ENCODE measurements around the gene FADS1. TPM values are rescaled to one million over a fixed set of nuclear protein-coding genes. Genes with fewer than 3 reads are reported as not detected.

The FADS1 gene
- total and polyA plus RNA-seq, 2 of the 13 experiments (the other 11 are each of a cell fraction or from before 2014, with no cell fraction given): 91.8 to 108 TPM

- peaks cover 11 to 38% of the 10 kb centered on the region in 2 experiments for H3K36me3 ChIP-seq (replicated peaks in 1 of 2; ENCODE audit: control insufficient read depth in 1 of 2, insufficient read depth in 2 of 2, low read length in 2 of 2)
- H3K4me1 ChIP-seq (ENCODE audit: insufficient read depth, low read length): peaks cover 47% of the 10 kb centered on the region
- BruUV-seq (replicated peaks): no TSS peak
- H3K4me3 ChIP-seq (replicated peaks in 1 of 3; ENCODE audit: insufficient read depth in 1 of 3, low read depth in 2 of 3, low read length in 3 of 3): peak overlapping the region; percentile 68 to 87 (median 81)
- H2AFZ ChIP-seq (ENCODE audit: low read length): no peak overlapping the region
- peaks cover 50% of the 10 kb centered on the region for H3K79me2 ChIP-seq (ENCODE audit: insufficient read depth, low read length)
- H3K27me3 ChIP-seq (ENCODE audit: control insufficient read depth in 1 of 2, insufficient read depth in 2 of 2, low read length in 2 of 2): no peaks in the 10 kb centered on the region; a peak in 1 of 5 replicates
- DNase-seq (ENCODE audit: low spot score): no peak
- no peak for ATAC-seq
- in situ Hi-C loops (cut with HindIII; ENCODE audit: extremely low pct_ligation_motif_present, low pct_unique_long_range_greater_than_20kb) (loop anchor here (10.0 kb wide), 1 partner anchor 291 kb away; no protein-coding TSS in a partner anchor), intact Hi-C loops (cut with micrococcal nuclease; ENCODE audit: unreplicated experiment) (loop anchor here (1.0 kb wide), 1 partner anchor 314 kb away; no protein-coding TSS in a partner anchor)
- H3K9ac ChIP-seq (ENCODE audit: insufficient read depth, low read depth, low read length): peak overlapping the region; percentile 96
- peak overlapping the region; percentile 99 for H3K27ac ChIP-seq (ENCODE audit: extremely low read length, insufficient read depth, low read length)
- FAIRE-seq: no peak
- H3K9me3 ChIP-seq (ENCODE audit: low read length): no peaks in the 10 kb centered on the region
- POLR2A ChIA-PET: interaction anchor here (1.3 to 4.2 kb wide), 2 partner anchors 22 to 314 kb away, joined by 3 to 50 read pairs; partner anchors contain the start of gene FADS1
- H3K4me2 ChIP-seq (ENCODE audit: low read depth, low read length): peak overlapping the region; percentile 89
- TF ChIP-seq FOXM1 (CRISPR knock-in tag; IDR thresholded peaks at IDR 0.05) (no peak), ZNF121 (CRISPR knock-in tag; IDR thresholded peaks at IDR 0.05) (peak; percentile 79)
- CTCF ChIA-PET (ENCODE audit: low intra/inter-chr PET ratio, low total read pairs): no interaction called here
- 36% methylated on average over 3 of the region's 3 CpGs for WGBS (ENCODE audit: low lambda C conversion rate)
- no peaks in the 10 kb centered on the region; the same call in 1 of the 2 replicates for H4K20me1 ChIP-seq (ENCODE audit: insufficient read depth, low read length)
Measured at GRCh38 chr11:61793829-61794204, 23.0 kb downstream of the FADS1 start.

- H3K27ac ChIP-seq (ENCODE audit: extremely low read length, insufficient read depth, low read length): peak overlapping the region; percentile 99
- in situ Hi-C loops (cut with HindIII; ENCODE audit: extremely low pct_ligation_motif_present, low pct_unique_long_range_greater_than_20kb): loop anchor here (10.0 kb wide), 1 partner anchor 292 kb away; no protein-coding TSS in a partner anchor
- H4K20me1 ChIP-seq (ENCODE audit: insufficient read depth, low read length): no peaks in the 10 kb centered on the region; the same call in 1 of the 2 replicates
- no peaks in the 10 kb centered on the region for H3K9me3 ChIP-seq (ENCODE audit: low read length)
- ChIA-PET CTCF (ENCODE audit: low intra/inter-chr PET ratio, low total read pairs) (no interaction called here), POLR2A (interaction anchor here (0.6 to 4.2 kb wide), 15 partner anchors 10 to 798 kb away, joined by 3 to 50 read pairs (median 6); partner anchors contain the start of genes BEST1, FADS1, FADS2 and TUT1)
- peak; percentile 34 for ATAC-seq
- H3K4me3 ChIP-seq (replicated peaks in 1 of 3; ENCODE audit: insufficient read depth in 1 of 3, low read depth in 2 of 3, low read length in 3 of 3): peak overlapping the region; percentile 68 to 87 (median 81)
- H2AFZ ChIP-seq (ENCODE audit: low read length): no peak overlapping the region
- intact Hi-C loops (cut with micrococcal nuclease; ENCODE audit: unreplicated experiment): loop anchor here (1.0 kb wide), 1 partner anchor 315 kb away; no protein-coding TSS in a partner anchor
- peaks cover 50% of the 10 kb centered on the region for H3K79me2 ChIP-seq (ENCODE audit: insufficient read depth, low read length)
- H3K4me2 ChIP-seq (ENCODE audit: low read depth, low read length): peak overlapping the region; percentile 89
- WGBS (ENCODE audit: low lambda C conversion rate): 2% methylated on average over 20 of the region's 29 CpGs
- peaks cover 51% of the 10 kb centered on the region for H3K4me1 ChIP-seq (ENCODE audit: insufficient read depth, low read length)
- peak overlapping the region; percentile 96 for H3K9ac ChIP-seq (ENCODE audit: insufficient read depth, low read depth, low read length)
- TSS peak; percentile 72 for BruUV-seq (replicated peaks)
- no peak for FAIRE-seq
- H3K27me3 ChIP-seq (ENCODE audit: control insufficient read depth in 1 of 2, insufficient read depth in 2 of 2, low read length in 2 of 2): no peaks in the 10 kb centered on the region; a peak in 1 of 5 replicates
- peak; percentile 12 for DNase-seq (ENCODE audit: low spot score)
- H3K36me3 ChIP-seq (replicated peaks in 1 of 2; ENCODE audit: control insufficient read depth in 1 of 2, insufficient read depth in 2 of 2, low read length in 2 of 2): peaks cover 10 to 42% of the 10 kb centered on the region in 2 experiments
- TF ChIP-seq ZFP91 (CRISPR knock-in tag; IDR thresholded peaks at IDR 0.05; ENCODE audit: borderline replicate concordance) (no peak), ZNF337 (CRISPR knock-in tag; IDR thresholded peaks at IDR 0.05; ENCODE audit: borderline replicate concordance, low read depth) (no peak), ZNF75D (CRISPR knock-in tag; IDR thresholded peaks at IDR 0.05; ENCODE audit: borderline replicate concordance) (no peak), EHMT2 (IDR thresholded peaks at IDR 0.05; ENCODE audit: borderline replicate concordance, low read depth, low read length) (no peak), ZNF570 (CRISPR knock-in tag; IDR thresholded peaks at IDR 0.05; ENCODE audit: borderline replicate concordance) (no peak), ISX (CRISPR knock-in tag; conservative IDR thresholded peaks at IDR 0.05) (0 out of 2 replicates have a peak, but pooled peaks have one; percentile 20), DMTF1 (CRISPR knock-in tag; IDR thresholded peaks at IDR 0.05) (no peak), CCAR2 (optimal IDR thresholded peaks at IDR 0.05; ENCODE audit: low read depth, low read length) (no peak), ATRX (CRISPR knock-in tag; IDR thresholded peaks at IDR 0.05; ENCODE audit: borderline replicate concordance) (no peak), MED8 (CRISPR knock-in tag; IDR thresholded peaks at IDR 0.05; ENCODE audit: insufficient replicate concordance) (no peak)
Measured at GRCh38 chr11:61793083-61793828, 23.5 kb downstream of the FADS1 start.

Measured in HepG2 (cell line).